K562 (cell line): Measurements from ENCODE around the gene KIF3B. TPM values are rescaled to one million over a fixed set of nuclear protein-coding genes. Genes with fewer than 3 reads are reported as not detected.
A peak's percentile ranks its signal among the peaks of the same experiment; 100 is the strongest.

Experiments
- ARID3B ChIP-seq: fragments of 250-450 bp; sonication (Bioruptor Pico); IDR thresholded peaks from 2 replicates; pipeline ENCODE4 v1.4.0; 2020; ENCODE audit warnings: borderline replicate concordance
- ATF3 ChIP-seq, 2 experiments: fragments of 450-650 bp in 1 of 2; sonication (generic) in 1 of 2; formaldehyde crosslinking in 1 of 2; IDR thresholded peaks in 1 of 2; conservative IDR thresholded peaks in 1 of 2; 2 replicates each; pipeline versions ENCODE4 v1.6.1 to v1.8.1; 2016 to 2023; ENCODE audit warnings: mild to moderate bottlenecking in 2 of 2, moderate library complexity in 2 of 2, inconsistent platforms in 1 of 2, missing genetic modification reagents in 1 of 2
- ATF7 ChIP-seq: fragments of 450-650 bp; IDR thresholded peaks from 2 replicates; pipeline ENCODE4 v1.7.1; 2014; ENCODE audit warnings: mild to moderate bottlenecking, moderate library complexity
- BHLHE40 ChIP-seq: IDR thresholded peaks from 2 replicates; pipeline ENCODE4 v1.6.1; 2011; ENCODE audit warnings: low read length, improper control_type of control experiment
- BRCA1 ChIP-seq, 2 experiments: fragments of 450-650 bp in 1 of 2; sonication (generic) in 1 of 2; formaldehyde crosslinking in 1 of 2; IDR thresholded peaks; 2 replicates each; pipeline versions ENCODE4 v1.5.0 to v1.6.1; 2017 to 2020; ENCODE audit warnings: mild to moderate bottlenecking in 1 of 2, missing genetic modification reagents in 1 of 2
- COPS2 ChIP-seq: fragments of 450-650 bp; conservative IDR thresholded peaks from 2 replicates; pipeline ENCODE4 v1.6.1; 2016; ENCODE audit warnings: mild to moderate bottlenecking, moderate library complexity
- E2F4 ChIP-seq: sonication (generic); formaldehyde crosslinking; IDR thresholded peaks from 2 replicates; pipeline ENCODE4 v1.8.0; 2022; ENCODE audit warnings: mild to moderate bottlenecking, low read depth, missing genetic modification reagents
- EWSR1 ChIP-seq: fragments of 450-650 bp; IDR thresholded peaks from 2 replicates; pipeline ENCODE4 v1.6.1; 2018; ENCODE audit warnings: borderline replicate concordance, mild to moderate bottlenecking, low read depth, moderate library complexity; ENCODE audit not compliant: partially characterized antibody
- GTF2A2 ChIP-seq: IDR thresholded peaks from 2 replicates; pipeline ENCODE4 v1.6.1; 2016; ENCODE audit warnings: mild to moderate bottlenecking, missing genetic modification characterization, missing compliant biosample characterization
- HDAC3 ChIP-seq: fragments of 450-650 bp; IDR thresholded peaks from 2 replicates; pipeline ENCODE4 v1.6.1; 2018; ENCODE audit warnings: borderline replicate concordance, mild to moderate bottlenecking, moderate library complexity; ENCODE audit not compliant: partially characterized antibody
- HDAC8 ChIP-seq: fragments of 450-650 bp; IDR thresholded peaks from 2 replicates; pipeline ENCODE4 v1.6.1; 2016; ENCODE audit warnings: mild to moderate bottlenecking, missing genetic modification characterization, moderate library complexity, missing compliant biosample characterization
- HEY1 ChIP-seq: fragments of 250-450 bp; sonication (Bioruptor Pico); IDR thresholded peaks from 2 replicates; pipeline ENCODE4 v1.5.0; 2020; ENCODE audit warnings: mild to moderate bottlenecking, moderate library complexity, borderline replicate concordance
- HMG20A ChIP-seq: fragments of 450-650 bp; formaldehyde crosslinking; conservative IDR thresholded peaks from 2 replicates; pipeline ENCODE4 v1.4.0; 2020; ENCODE audit warnings: mild to moderate bottlenecking, mixed read lengths
- KAT2B ChIP-seq: IDR thresholded peaks from one replicate; pipeline ENCODE4 v1.6.1; 2012; ENCODE audit warnings: low read depth, mild to moderate bottlenecking, control low read depth, inconsistent platforms, low read length, moderate library complexity
- MIER1 ChIP-seq: fragments of 450-650 bp; IDR thresholded peaks from 2 replicates; pipeline ENCODE4 v1.6.1; 2016; ENCODE audit warnings: antibody characterized with exemption, mild to moderate bottlenecking, low read depth
- NELFE ChIP-seq: IDR thresholded peaks from 2 replicates; pipeline ENCODE4 v1.6.1; 2011; ENCODE audit warnings: mild to moderate bottlenecking; ENCODE audit not compliant: insufficient read depth, insufficient read length
- POLR3G ChIP-seq: IDR thresholded peaks from 2 replicates; pipeline ENCODE4 v1.6.1; 2011; ENCODE audit not compliant: insufficient read length, insufficient replicate concordance; ENCODE audit errors: extremely low read depth
- PPARD ChIP-seq: fragments of 250-450 bp; sonication (Bioruptor Pico); IDR thresholded peaks from 2 replicates; pipeline ENCODE4 v1.8.0; 2022; ENCODE audit warnings: inconsistent platforms, mild to moderate bottlenecking, moderate library complexity
- SAFB ChIP-seq: fragments of 200-400 bp; formaldehyde crosslinking; IDR thresholded peaks from 2 replicates; pipeline ENCODE4 v1.6.1; 2017; ENCODE audit warnings: low read depth, low read length, borderline replicate concordance
- SMARCB1 ChIP-seq: IDR thresholded peaks from 2 replicates; pipeline ENCODE4 v1.6.1; 2011; ENCODE audit warnings: improper control_type of control experiment, low read depth; ENCODE audit not compliant: insufficient read length
- SUPT5H ChIP-seq: fragments of 450-650 bp; IDR thresholded peaks from 2 replicates; pipeline ENCODE4 v1.6.1; 2016
- ZNF586 ChIP-seq: fragments of 450-650 bp; formaldehyde crosslinking; conservative IDR thresholded peaks from 2 replicates; pipeline ENCODE4 v1.4.0; 2020; ENCODE audit warnings: mild to moderate bottlenecking, moderate library complexity
- ZNF644 ChIP-seq: fragments of 200-800 bp; sonication (Bioruptor generic); IDR thresholded peaks from 2 replicates; pipeline ENCODE4 v1.6.1; 2016; ENCODE audit warnings: low read depth, missing genetic modification characterization, missing compliant biosample characterization
- ZNF764 ChIP-seq: fragments of 250-450 bp; sonication (Bioruptor Pico); IDR thresholded peaks from 2 replicates; pipeline ENCODE4 v1.4.0; 2020; ENCODE audit warnings: low read depth, mild to moderate bottlenecking, moderate library complexity
- polyA plus RNA-seq, 8 experiments: library from polyadenylated mRNA; depleted of rRNA in 4 of 8; stranded (reverse) in 5 of 8; unstranded in 3 of 8; fragments of >200 nt; fragmentation: Nextera tagmentation in 2 of 8; fragmentation: Illumina TruSeq in 1 of 8; extraction: Ambion mirVana in 2 of 8; extraction: Trizol in 1 of 8; gene quantifications; 2 replicates each; pipeline versions ENCODE4 v1.2.1 to v1.2.3, GENCODE V29; 2011 to 2014; ENCODE audit warnings: inconsistent platforms in 1 of 8, missing spikeins in 1 of 8
- total RNA-seq, 7 experiments: library from RNA; depleted of rRNA in 6 of 7; stranded (reverse); fragments of >200 nt in 6 of 7; fragmentation: Illumina TruSeq in 2 of 7; extraction: Trizol in 2 of 7; gene quantifications; 2 replicates each; pipeline versions ENCODE4 v1.2.1 to v1.2.3, GENCODE V29; 2011 to 2021; ENCODE audit warnings: low replicate concordance in 1 of 7

Gene KIF3B
- total and polyA plus RNA-seq, 9 of the 15 experiments (the other 6 are each of a cell fraction or from before 2014, with no cell fraction given), result 2.9 to 12.3 (median 8.6) TPM

- no peak for TF ChIP-seq POLR3G
- TF ChIP-seq GTF2A2 (tag), result no peak
- TF ChIP-seq HMG20A (CRISPR knock-in tag), result no peak
- no peak for TF ChIP-seq ZNF644
- no peak for TF ChIP-seq COPS2
- TF ChIP-seq ATF3 (IDR thresholded peaks at IDR 0.05), result peak; percentile 81
- TF ChIP-seq ATF3 (CRISPR knock-in tag; conservative IDR thresholded peaks at IDR 0.05), result no peak
- TF ChIP-seq HDAC8 (tag), result no peak
- TF ChIP-seq KAT2B, result no peak
- TF ChIP-seq BHLHE40, result no peak
- TF ChIP-seq MIER1, result no peak
- TF ChIP-seq ZNF586 (CRISPR knock-in tag), result no peak
- TF ChIP-seq SMARCB1, result no peak
- peak; percentile 46; the same call in 1 of the 2 replicates for TF ChIP-seq ATF7
- TF ChIP-seq PPARD, result no peak
- TF ChIP-seq SUPT5H, result no peak
- TF ChIP-seq E2F4, result no peak
- TF ChIP-seq SAFB, result no peak
- no peak for TF ChIP-seq ZNF764 (CRISPR knock-in tag)
- no peak for TF ChIP-seq BRCA1 (IDR thresholded peaks at IDR 0.05)
- TF ChIP-seq BRCA1 (CRISPR knock-in tag; IDR thresholded peaks at IDR 0.05), result no peak
- TF ChIP-seq HEY1, result no peak
- TF ChIP-seq ARID3B (CRISPR knock-in tag), result no peak
- no peak for TF ChIP-seq NELFE
- TF ChIP-seq HDAC3, result no peak
- TF ChIP-seq EWSR1, result no peak
Measured at GRCh38 chr20:32325706-32326503, 48.5 kb downstream of the KIF3B start (continued).
